ENCODE measurements around the gene RBP4. TPM values are rescaled to one million over a fixed set of nuclear protein-coding genes. Genes with fewer than 3 reads are reported as not detected.

The RBP4 gene
- total RNA-seq, 2 experiments from 2014 or later: not detected

GRCh38 chr10:93591065-93591808, 9.8 kb downstream of the RBP4 start:
- peaks cover 1% of the 10 kb centered on the region for H3K27me3 Mint-ChIP-seq
- H3K4me1 Mint-ChIP-seq: no peaks in the 10 kb centered on the region
- H3K4me3 Mint-ChIP-seq: no peak overlapping the region
- POLR2A ChIA-PET: no interaction called here
- CTCF ChIA-PET: interaction anchor here (0.5 kb wide), 1 partner anchor 63 kb away, joined by 3 read pairs; no protein-coding TSS in a partner anchor
- DNase-seq: no peak
- H3K9me3 Mint-ChIP-seq: no peaks in the 10 kb centered on the region
- no peak overlapping the region for H3K27ac Mint-ChIP-seq
- H3K36me3 Mint-ChIP-seq (ENCODE audit: low read depth): no peaks in the 10 kb centered on the region

GRCh38 chr10:93590638-93591037, 10.4 kb downstream of the RBP4 start:
- no peaks in the 10 kb centered on the region for H3K36me3 Mint-ChIP-seq (ENCODE audit: low read depth)
- DNase-seq: no peak
- peaks cover 1% of the 10 kb centered on the region for H3K27me3 Mint-ChIP-seq
- H3K9me3 Mint-ChIP-seq: no peaks in the 10 kb centered on the region
- no peak overlapping the region for H3K27ac Mint-ChIP-seq
- no peaks in the 10 kb centered on the region for H3K4me1 Mint-ChIP-seq
- CTCF ChIA-PET: no interaction called here
- POLR2A ChIA-PET: no interaction called here
- H3K4me3 Mint-ChIP-seq: no peak overlapping the region

GRCh38 chr10:93589648-93590562, 11.1 kb downstream of the RBP4 start:
- DNase-seq: no peak
- H3K4me1 Mint-ChIP-seq: no peaks in the 10 kb centered on the region
- no peak overlapping the region for H3K4me3 Mint-ChIP-seq
- ChIA-PET CTCF (no interaction called here), POLR2A (no interaction called here)
- no peaks in the 10 kb centered on the region for H3K36me3 Mint-ChIP-seq (ENCODE audit: low read depth)
- H3K9me3 Mint-ChIP-seq: no peaks in the 10 kb centered on the region
- H3K27me3 Mint-ChIP-seq: peaks cover 1% of the 10 kb centered on the region
- no peak overlapping the region for H3K27ac Mint-ChIP-seq

- ChIA-PET POLR2A (no interaction called here), CTCF (no interaction called here)
- no peaks in the 10 kb centered on the region for H3K36me3 Mint-ChIP-seq (ENCODE audit: low read depth)
- DNase-seq: no peak
- H3K27me3 Mint-ChIP-seq: peaks cover 1% of the 10 kb centered on the region
- no peak overlapping the region for H3K27ac Mint-ChIP-seq
- H3K4me1 Mint-ChIP-seq: no peaks in the 10 kb centered on the region
- H3K9me3 Mint-ChIP-seq: no peaks in the 10 kb centered on the region
- H3K4me3 Mint-ChIP-seq: no peak overlapping the region
Observed at GRCh38 chr10:93584445-93584844, 16.6 kb downstream of the RBP4 start.

- Mint-ChIP-seq H3K36me3 (ENCODE audit: low read depth) (no peaks in the 10 kb centered on the region), H3K9me3 (no peaks in the 10 kb centered on the region), H3K4me3 (no peak overlapping the region), H3K27ac (no peak overlapping the region), H3K27me3 (no peaks in the 10 kb centered on the region), H3K4me1 (no peaks in the 10 kb centered on the region)
- POLR2A ChIA-PET: no interaction called here
- DNase-seq: no peak
- CTCF ChIA-PET: no interaction called here
Observed at GRCh38 chr10:93580828-93581227, 20.2 kb downstream of the RBP4 start.

GRCh38 chr10:93579985-93580711, 20.9 kb downstream of the RBP4 start:
- no peak overlapping the region for H3K4me3 Mint-ChIP-seq
- ChIA-PET CTCF (no interaction called here), POLR2A (no interaction called here)
- H3K27ac Mint-ChIP-seq: no peak overlapping the region
- H3K27me3 Mint-ChIP-seq: no peaks in the 10 kb centered on the region
- H3K4me1 Mint-ChIP-seq: no peaks in the 10 kb centered on the region
- no peaks in the 10 kb centered on the region for H3K36me3 Mint-ChIP-seq (ENCODE audit: low read depth)
- no peaks in the 10 kb centered on the region for H3K9me3 Mint-ChIP-seq
- no peak for DNase-seq

- H3K27me3 Mint-ChIP-seq: peaks cover under 1% of the 10 kb centered on the region
- H3K36me3 Mint-ChIP-seq (ENCODE audit: low read depth): no peaks in the 10 kb centered on the region
- H3K4me3 Mint-ChIP-seq: no peak overlapping the region
- no peaks in the 10 kb centered on the region for H3K4me1 Mint-ChIP-seq
- no peaks in the 10 kb centered on the region for H3K9me3 Mint-ChIP-seq
- POLR2A ChIA-PET: no interaction called here
- no peak overlapping the region for H3K27ac Mint-ChIP-seq
- CTCF ChIA-PET: no interaction called here
- DNase-seq: no peak
Observed at GRCh38 chr10:93579089-93579488, 21.9 kb downstream of the RBP4 start.

GRCh38 chr10:93577565-93577964, 23.5 kb downstream of the RBP4 start:
- Mint-ChIP-seq H3K4me1 (peaks cover 7% of the 10 kb centered on the region), H3K4me3 (no peak overlapping the region), H3K27ac (no peak overlapping the region), H3K36me3 (ENCODE audit: low read depth) (no peaks in the 10 kb centered on the region), H3K9me3 (no peaks in the 10 kb centered on the region), H3K27me3 (peaks cover 11% of the 10 kb centered on the region)
- ChIA-PET POLR2A (no interaction called here), CTCF (interaction anchor here (0.5 to 1.0 kb wide), 2 partner anchors 23 to 270 kb away, joined by 3 read pairs; no protein-coding TSS in a partner anchor)
- DNase-seq: no peak

GRCh38 chr10:93576888-93577287, 24.1 kb downstream of the RBP4 start:
- no peak for DNase-seq
- CTCF ChIA-PET: no interaction called here
- POLR2A ChIA-PET: no interaction called here
- peaks cover 18% of the 10 kb centered on the region for H3K27me3 Mint-ChIP-seq
- H3K4me1 Mint-ChIP-seq: peaks cover 7% of the 10 kb centered on the region
- no peaks in the 10 kb centered on the region for H3K9me3 Mint-ChIP-seq
- H3K27ac Mint-ChIP-seq: no peak overlapping the region
- no peaks in the 10 kb centered on the region for H3K36me3 Mint-ChIP-seq (ENCODE audit: low read depth)
- no peak overlapping the region for H3K4me3 Mint-ChIP-seq

- Mint-ChIP-seq H3K27me3 (peaks cover 35% of the 10 kb centered on the region), H3K4me3 (no peak overlapping the region), H3K27ac (no peak overlapping the region), H3K4me1 (peaks cover 7% of the 10 kb centered on the region), H3K36me3 (ENCODE audit: low read depth) (no peaks in the 10 kb centered on the region), H3K9me3 (no peaks in the 10 kb centered on the region)
- DNase-seq: no peak
- ChIA-PET CTCF (no interaction called here), POLR2A (no interaction called here)
Observed at GRCh38 chr10:93573924-93574323, 27.1 kb downstream of the RBP4 start.

- ChIA-PET CTCF (interaction anchor here (0.8 kb wide), 1 partner anchor 9 kb away, joined by 3 read pairs; no protein-coding TSS in a partner anchor), POLR2A (no interaction called here)
- H3K27me3 Mint-ChIP-seq: peaks cover 40% of the 10 kb centered on the region
- H3K4me1 Mint-ChIP-seq: peaks cover 7% of the 10 kb centered on the region
- no peaks in the 10 kb centered on the region for H3K9me3 Mint-ChIP-seq
- no peaks in the 10 kb centered on the region for H3K36me3 Mint-ChIP-seq (ENCODE audit: low read depth)
- H3K27ac Mint-ChIP-seq: no peak overlapping the region
- DNase-seq: no peak
- H3K4me3 Mint-ChIP-seq: no peak overlapping the region
Observed at GRCh38 chr10:93573051-93573909, 27.8 kb downstream of the RBP4 start.

- CTCF ChIA-PET: interaction anchor here (0.8 kb wide), 1 partner anchor 9 kb away, joined by 3 read pairs; no protein-coding TSS in a partner anchor
- POLR2A ChIA-PET: interaction anchor here (0.6 kb wide), 1 partner anchor 130 kb away, joined by 3 read pairs; no protein-coding TSS in a partner anchor
- Mint-ChIP-seq H3K27ac (no peak overlapping the region), H3K9me3 (no peaks in the 10 kb centered on the region), H3K27me3 (peaks cover 47% of the 10 kb centered on the region), H3K4me3 (no peak overlapping the region), H3K36me3 (ENCODE audit: low read depth) (no peaks in the 10 kb centered on the region), H3K4me1 (peaks cover 7% of the 10 kb centered on the region)
- no peak for DNase-seq
Observed at GRCh38 chr10:93572606-93573005, 28.4 kb downstream of the RBP4 start.
